Effector CD8-positive, alpha-beta T cell (primary cell): ENCODE measurements around the gene GIPC2.
"Not testable (repeated sequence)": the region's sequence is repeated elsewhere in the genome, so short reads cannot be mapped to it uniquely, and the experiment has no call there.

Source experiments
- DNase-seq: peaks from one replicate; lab custom pipeline; 2025; lab: John Stamatoyannopoulos, UW

GIPC2 gene

DNA sequence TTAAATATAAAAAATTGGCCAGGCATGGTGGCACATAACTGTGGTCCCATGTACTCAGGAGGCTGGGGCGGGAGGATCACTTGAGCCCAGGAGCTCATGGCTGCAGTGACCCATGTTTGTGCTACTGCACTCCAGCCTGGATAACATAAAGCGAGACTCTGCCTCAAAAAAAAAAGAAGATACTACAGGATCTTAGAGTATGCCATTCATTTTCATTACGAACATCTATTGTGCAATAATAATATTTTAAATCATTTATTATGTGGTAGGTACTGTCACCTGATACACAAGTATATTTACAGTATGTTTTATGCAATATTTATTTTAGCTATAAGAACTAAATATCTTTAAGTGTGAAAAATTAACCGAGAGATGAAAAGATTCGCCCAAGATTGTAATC, 9.3 kb upstream of the GIPC2 start:
- DNase-seq, result no peak

DNA sequence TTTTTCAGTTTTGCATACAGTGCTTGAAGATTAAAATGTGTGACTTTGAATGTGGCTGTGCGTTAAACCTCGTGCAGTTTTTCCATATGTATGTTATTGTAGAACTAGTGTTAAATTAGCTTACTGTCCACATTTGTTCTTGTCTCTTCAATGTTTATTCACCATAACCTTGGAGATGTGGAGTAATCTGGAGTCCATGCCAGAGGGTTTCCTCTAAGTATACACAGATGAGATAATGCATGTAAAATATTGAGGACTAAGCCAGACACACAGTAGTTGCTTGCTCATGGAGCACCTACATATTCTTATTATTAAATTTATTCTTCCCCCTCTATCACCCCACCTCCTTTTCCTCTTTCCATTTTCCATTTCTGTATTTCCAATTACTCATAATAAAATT, 7.7 kb upstream of the GIPC2 start:
- no peak for DNase-seq

DNA sequence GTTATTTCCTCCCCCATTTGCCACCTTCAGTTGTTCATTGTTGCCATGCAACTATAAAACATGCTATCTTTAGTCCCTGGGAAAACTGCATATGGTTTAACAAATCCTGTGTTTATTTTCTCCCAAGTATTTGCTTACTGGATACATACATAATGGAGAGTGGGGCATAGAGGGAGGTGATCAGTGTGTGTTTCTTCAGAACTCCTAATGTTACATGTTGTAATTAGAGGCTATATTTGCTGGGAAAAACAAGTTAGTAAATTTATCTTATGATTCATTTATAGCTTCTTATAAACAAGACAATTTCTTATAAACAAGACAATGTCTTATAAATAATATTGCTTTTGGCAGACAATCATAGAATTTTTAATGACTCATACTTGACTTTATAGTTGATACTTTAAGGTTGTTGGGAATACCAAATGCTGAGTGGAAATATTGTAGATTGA, 7.3 kb upstream of the GIPC2 start:
- DNase-seq, result no peak

DNA sequence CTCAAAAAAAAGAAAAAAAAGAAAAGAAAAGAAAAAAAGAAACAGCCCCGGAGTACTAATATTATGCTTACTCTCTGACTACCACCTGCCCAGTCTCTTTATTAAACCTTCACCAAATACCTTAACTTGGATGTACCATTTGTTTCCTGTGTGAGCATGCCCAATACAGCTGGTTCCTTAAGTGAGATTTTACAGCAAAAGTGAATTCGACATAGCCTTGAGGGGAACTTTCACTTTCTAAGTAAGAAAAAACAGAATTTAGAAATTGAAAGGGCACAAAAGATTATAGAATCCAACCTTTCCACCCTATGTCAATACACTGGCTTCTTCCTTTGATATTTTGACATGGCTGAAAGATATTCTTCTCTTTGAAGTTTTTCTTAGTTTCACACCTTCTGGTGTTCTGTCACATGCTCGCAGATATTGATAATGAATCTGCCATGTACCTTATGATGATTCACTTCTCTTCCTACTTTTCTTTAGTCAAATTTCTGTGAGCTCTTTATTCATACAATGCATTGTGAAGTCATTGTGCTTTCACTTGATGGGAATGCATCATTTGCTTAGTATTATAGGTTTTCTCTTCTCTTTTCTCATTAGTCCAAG, 5.2 kb upstream of the GIPC2 start:
- DNase-seq, result no peak

DNA sequence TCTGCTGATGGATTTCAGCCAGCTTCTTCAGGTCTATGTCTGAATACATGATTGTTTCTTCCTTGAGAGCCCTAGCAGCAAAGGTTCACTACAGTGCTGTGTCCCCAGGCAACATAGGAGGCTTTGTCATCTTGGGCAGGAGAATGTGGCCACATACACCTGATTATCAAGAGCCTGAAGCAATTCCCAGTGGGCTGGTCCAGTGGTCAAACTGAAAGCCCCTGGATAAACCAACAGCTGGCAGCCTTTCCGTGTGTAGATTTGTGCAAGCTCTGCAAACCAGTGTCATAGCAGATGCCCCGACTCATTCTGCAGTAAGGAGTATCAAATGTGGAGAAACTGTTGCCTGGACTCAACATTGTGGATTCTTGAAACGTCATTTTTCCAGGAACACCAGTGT, 2.3 kb upstream of the GIPC2 start:
- no peak for DNase-seq

DNA sequence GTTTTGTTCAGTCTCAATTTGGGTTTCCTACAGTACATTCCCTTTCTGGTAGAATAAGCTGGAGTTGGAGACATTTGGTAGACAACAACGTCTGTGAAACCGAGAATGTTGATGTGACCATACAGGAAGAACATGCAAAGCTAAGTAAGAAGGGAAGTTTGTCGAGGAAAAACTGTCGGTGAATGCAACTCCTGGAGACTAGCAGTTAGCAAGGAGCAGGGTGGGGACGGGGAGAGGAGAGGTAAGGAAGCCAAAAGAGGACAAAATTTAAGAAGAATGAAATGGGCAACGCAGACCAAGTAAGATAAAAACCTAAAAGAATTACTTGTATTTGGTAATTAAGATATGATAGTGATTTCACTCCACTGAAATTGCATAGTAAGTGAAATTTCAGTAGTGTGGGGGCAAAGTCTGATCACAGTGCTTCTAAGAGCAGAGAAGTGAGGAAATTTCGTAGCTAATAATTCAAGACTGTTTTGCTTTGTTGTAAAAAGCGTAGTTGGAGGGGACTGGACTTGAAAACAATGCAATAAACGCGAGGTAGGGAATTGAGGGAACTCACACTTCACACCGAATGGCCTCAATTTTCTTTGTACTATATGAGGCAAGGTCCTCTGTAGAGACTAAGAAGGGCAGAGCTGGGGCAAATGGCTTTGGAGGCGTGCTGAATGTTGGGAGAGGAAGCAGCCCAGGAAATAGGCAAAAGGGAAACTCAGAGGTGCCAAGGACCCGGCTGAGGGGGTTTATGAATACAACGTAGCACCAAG, 787 bp upstream of the GIPC2 start:
- no peak for DNase-seq

DNA sequence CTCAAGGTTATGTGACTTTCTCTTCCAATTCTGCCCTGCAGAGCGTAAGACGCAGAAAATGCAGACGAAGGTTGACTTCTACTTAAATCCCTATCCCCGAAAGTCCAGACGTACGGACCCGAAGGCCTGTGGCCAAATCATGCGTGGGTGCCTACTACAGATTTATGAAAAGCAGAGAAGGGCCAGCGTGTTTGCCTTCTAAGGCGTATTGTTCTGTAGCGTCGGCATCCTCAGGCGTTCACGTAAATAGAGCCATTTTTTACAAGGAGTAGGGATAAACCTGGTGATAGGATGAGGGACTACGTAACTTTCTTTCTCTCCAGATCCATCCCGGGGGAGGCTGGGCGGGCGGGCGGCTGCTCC, 222 bp upstream of the GIPC2 start:
- no peak for DNase-seq

DNA sequence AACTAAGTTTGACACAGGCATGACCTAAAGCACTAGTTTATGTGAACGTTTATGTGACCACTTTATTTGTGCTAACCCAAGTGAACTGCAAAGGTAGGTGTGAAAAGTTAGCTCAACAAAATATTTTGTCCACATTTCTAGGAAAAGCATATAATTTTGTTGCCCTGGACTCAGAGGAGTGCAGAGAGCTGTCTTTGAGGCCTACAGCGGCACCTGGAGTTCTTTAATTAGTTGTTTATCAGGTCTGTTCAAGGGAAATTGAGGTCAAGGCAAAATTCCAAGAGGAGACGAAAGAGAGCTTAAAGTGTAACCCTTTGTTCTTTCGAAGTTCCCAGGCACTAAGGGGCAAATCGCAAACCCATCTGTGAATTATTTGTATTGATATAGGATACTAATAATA, 1.3 kb downstream of the GIPC2 start:
- DNase-seq, result no peak

DNA sequence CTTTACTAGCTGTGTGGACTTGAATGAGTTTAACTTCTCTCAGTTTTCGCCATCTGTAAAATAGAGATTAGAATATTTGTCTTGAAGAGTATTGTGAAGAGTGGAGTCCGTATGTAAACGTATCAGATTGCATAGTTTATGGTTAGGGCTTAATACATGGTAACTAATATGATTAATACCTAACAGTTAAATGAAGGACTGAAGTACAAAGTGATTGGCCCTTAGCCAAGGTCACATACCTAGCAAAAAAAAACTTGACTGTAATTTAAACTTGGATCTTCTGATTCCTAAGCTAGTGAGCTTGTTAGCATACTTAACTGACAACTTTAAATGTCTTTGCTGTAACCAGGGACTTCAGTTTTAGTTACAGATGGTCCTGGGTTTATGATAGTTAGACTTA, 1.9 kb downstream of the GIPC2 start:
- DNase-seq, result no peak

DNA sequence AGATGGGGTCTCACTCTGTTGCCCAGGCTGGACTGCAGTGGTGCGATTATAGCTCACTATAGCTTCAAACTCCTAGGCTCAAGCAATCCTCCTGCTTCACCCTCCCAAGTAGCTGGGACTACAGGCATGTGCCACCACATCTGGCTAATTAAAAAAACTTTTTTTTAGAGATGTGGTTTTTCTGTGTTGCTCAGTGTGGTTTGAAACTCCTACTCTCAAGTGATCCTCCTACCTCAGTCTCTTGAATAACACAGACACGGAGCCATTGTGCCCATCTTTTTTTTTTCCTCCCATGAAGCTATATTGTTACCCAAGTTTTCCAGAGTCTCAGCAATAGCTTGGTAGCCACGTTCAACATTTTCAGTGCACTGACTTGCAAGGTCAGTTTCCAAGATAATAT, 2.7 kb downstream of the GIPC2 start:
- no peak for DNase-seq

DNA sequence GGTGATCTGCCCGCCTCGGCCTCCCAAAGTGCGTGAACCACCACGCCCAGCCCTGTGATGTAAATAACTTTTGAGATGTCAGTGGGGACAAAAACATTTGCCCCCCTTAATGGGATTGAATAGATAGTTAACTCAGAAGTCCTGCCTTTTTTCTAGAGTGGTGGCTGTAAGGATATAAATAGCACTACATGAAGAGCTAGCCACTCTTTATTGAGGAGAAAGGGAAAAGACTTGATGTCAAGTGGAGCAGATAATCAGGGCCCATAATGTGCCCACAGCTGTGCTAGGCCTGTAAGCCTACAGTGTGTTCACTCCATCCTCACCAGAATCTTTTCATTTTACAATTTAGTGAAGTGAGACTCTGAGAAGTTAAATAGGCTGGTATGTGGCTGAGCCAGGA, 3.6 kb downstream of the GIPC2 start:
- DNase-seq, result no peak

DNA sequence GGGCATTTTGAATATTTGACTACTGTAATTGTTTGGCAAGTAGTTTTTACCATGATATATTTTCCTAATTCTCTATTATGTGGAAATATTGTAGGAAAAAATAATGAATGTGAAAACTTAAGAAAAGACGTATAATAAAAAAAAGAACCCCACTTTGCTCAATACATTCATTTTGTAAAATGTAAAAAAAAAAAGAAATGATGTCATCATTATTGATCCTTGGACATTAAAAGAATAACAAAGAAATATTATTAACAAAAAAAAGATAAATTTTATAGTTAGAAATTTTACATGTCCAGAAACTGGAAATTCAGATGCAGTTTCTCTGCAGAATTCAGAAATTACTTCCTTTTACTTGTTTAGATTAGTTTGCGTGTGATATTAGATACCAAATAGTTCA, 5.2 kb downstream of the GIPC2 start:
- DNase-seq, result no peak

DNA sequence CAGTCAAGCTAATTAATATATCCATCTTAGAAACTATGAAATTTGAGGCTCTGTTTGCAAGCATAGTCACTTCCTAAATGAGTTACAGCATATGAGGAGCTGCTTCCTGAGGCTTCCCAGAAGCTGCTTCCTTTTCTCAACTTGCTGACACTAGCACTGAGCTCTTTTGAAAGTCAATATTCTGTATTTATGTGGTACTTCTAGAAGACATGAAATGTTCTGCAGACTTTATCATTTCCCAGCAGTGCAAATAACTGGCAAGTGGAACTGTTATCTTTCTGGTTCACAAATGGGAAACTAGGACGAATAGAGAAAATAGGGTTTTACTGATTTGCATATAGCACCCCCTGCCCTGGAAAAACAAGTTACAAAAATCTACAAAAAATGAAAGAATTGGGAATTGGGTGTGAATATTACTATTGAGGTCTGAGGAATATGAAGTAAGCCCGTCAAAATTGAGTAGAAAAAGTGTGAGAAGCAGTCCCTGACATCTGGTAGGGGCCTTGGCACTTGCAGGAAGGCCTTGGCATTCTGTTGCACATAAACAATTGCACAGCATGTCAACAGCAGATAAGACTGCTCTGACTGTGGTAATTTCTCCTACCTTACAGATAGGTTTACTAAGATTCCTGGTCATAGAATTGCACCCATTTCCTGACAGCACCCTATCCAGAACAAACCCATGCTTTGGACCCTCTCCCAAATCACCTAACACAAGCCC, 7.1 kb downstream of the GIPC2 start:
- no peak for DNase-seq

DNA sequence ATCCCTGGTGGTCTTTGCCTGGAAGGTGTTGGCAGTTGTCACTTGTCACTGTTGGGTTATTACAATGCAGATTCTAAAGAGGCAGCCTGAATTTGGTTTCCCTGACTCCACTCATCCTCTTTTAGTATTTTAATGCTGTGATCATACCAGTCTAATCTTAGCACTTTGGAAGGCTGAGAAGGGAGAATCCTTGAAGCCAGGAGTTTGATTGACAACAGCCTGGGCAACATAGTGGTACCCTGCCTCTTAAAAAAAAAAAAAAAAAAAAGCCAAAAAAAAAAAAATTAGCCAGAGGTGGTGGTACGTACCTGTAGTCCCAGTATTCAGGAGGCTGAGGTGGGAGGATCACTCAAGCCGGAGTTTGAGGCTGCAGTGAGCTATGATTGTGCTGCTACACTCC, 7.7 kb downstream of the GIPC2 start:
- no peak for DNase-seq

DNA sequence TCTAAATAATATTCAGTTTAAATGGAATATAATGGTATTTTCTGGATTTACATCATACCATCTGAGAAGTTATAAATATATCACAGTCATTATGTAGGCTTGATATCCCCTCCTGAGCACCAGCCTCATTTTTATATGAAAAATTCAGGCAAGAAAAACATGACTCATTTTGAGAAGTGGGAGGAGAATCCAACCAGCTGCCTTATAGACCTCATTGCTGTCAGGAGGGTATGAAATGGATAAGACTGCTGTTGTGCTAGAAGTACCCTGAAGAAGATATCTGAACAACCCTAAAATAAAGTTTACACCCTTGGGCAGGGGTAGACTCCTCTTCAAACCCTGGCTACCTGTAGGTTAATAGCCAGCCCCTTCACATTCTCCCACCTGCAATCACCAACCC, 8.8 kb downstream of the GIPC2 start:
- no peak for DNase-seq

DNA sequence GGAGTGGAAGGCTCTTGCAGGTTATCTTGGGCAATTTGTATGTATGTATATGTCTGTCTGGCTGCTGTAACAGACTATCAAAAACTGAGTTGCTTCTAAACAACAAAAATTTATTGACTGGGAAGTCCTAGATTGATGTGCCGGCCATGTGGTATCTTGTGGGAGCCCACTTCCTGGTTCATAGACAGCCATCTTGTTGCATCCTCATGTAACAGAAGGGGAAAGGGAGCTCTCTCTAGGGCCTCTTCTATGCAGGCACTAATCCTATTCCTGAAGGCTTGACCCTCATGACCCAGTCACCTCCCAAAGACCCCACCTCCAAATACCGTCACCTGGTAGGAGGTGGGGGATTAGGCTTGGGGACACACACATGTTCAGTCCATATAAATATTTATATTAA, 9.2 kb downstream of the GIPC2 start:
- no peak for DNase-seq

DNA sequence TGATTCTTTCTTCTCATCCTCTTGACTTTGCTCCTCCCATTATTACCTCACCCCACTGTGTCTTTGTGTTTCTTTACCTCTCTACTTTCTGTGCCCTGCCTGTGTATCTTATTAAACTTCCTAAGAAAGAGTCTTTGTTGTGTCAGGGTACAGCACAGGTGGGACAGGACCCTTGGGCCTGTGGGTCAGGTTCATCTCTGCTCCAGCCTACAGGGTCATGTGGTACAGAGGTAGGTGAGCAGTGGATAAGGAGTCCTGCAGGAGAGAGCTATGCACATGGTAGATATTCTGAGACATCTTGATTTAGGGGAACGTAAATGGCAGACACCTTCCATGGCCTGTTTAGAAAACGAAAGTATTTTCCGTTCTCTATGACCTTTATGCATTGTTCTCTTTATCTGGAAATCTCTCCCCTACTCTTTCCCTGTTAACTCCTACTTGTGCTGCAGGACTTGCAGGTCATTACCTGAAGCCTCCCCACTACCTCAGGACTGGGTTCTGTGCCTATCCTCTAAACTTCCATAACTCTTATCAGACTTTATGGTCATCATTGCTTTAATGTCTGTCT, 9.9 kb downstream of the GIPC2 start:
- DNase-seq, result no peak

DNA sequence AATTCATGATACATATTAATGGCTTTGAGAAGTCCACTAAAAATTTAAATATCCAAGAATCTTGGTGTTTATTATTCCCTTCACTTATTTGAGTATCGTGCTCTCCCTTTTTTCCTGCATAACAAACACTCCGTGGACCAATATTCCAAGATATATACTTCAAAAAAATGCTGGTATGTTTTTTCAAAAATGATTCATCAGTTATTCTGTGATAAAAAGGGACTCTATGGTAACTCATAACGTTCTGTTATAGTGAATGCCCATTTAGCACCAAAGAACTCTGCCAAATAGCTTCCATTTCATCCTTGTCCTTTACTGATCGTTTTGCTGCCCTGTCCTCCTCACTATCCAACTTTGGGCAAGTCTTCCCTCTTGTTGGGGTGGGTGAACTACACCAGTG, 12.9 kb downstream of the GIPC2 start:
- DNase-seq, result no peak

DNA sequence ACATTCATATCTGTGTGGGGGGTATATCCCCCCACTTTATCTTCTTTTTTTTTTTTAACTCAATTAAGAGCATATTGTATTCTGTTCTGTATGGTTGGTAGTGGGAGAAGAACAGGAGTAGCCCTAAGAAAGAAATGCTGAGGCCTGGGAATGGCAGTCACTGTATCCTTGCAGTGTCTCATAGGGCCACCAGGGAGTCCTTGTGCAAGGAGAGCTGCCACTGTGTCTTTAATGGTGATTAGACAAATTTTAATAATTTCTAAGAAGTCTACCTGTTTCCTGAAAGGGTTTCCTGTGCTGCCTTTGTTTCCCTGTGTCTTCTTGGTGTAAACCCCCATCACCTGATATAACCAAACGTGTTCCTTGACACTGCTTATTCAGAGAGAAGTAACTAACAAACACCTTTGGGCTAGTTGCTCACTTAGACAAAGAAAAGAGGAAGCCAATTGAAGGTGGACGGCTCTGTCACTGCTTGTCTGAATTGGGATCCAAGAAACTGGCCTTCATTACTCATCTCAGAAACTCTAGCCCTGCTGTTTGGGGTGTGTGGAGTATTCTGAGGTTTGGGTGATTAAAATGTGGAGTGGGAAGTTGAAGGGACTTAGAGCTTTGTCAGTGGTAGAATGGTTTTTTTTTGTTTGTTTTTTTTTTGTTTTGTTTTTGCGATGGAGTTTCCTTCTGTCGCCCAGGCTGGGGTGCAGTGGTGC, 15.2 kb downstream of the GIPC2 start:
- no peak for DNase-seq

DNA sequence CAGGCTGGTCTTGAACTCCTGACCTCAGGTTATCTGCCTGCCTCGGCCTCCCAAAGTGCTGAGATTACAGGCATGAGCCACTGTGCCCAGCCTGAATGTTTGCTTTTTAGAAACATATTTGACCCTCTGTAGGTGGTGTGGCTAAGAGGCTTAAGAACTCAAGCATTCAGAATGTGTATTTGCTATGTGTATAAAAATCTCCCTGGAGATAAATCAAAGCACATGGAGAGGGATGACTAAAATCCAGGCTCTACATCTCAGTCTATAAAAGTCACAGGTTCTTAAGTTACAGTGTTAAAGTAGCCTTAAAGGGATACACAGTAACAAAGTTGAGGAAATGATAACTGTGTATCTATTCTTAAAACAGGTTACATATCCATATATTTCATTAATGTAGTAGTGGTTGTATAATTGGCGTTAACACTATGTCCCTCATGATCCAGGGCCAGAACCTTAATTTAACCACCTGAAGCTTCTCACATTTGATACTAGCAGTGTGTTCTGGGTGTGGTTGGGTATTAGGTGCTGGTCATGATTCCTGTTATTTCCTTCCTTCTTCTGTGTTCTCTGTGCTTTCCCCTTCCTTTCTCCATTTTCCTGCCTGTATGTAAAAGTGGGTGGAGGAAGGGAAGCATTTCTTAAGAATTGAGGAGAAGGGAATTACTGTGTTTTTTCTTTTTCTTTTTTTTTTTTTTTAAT, 16.2 kb downstream of the GIPC2 start:
- DNase-seq, result no peak

DNA sequence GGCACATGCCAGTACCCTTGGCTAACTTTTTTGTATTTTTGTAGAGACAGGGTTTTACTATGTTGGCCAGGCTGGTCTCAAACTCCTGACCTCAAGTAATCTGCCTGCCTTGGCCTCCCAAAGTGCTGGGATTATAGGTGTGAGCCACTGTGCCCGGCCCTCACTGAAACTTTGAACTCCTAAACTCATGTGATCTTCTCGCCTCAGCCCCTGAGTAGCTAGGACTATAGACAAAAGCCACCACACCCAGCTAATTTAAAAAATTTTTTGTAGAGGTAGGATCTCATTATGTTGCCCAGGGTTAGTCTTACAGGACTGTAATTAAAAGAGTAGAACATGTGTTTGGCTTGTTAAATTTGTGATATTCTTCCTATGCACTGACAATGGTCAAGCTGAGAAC, 19.1 kb downstream of the GIPC2 start:
- not testable (repeated sequence) for DNase-seq
